Left lung (tissue), 8 donors: Measurements from ENCODE around the gene OS9. TPM values are rescaled to one million over a fixed set of nuclear protein-coding genes. Genes with fewer than 3 reads are reported as not detected.

Experiments used
- microRNA-seq, 2 donors: library from miRNA; unstranded; fragments of <30 nt; microRNA quantifications; one replicate each; pipeline ENCODE4, GENCODE V29; 2019
- polyA plus RNA-seq, 6 donors: library from polyadenylated mRNA; unstranded; fragments of 120-200 nt; gene quantifications; one replicate each; pipeline ENCODE4 v1.2.1, GENCODE V29; 2013; ENCODE audit not compliant: insufficient read length in 6 of 6
- total RNA-seq, 2 donors: library from RNA; stranded (reverse); fragmentation: NEBNext Ultra II Directional; extraction: Animal tissue kit (Norgen Biotek cat#: 25700); gene quantifications; one replicate each; pipeline ENCODE4 v1.2.1, GENCODE V29; 2021
- donor health status: DM: no; HTN: yes; CAD: no.
- donor health status: DM: no; HTN: no; CAD: no.

The OS9 gene
- total and polyA plus RNA-seq, 8 donors: 200 to 321 (median 225) TPM

Small RNAs within 50 kb of the gene (microRNA-seq; reads per million reads assigned to microRNA genes)
- 0 reads per million in 2 donors for gene MIR6759

Other genes starting within 250 kb of the OS9 start
- under 1 TPM in 1 of 2 donors, not detected in 1; 0.52 TPM for gene INHBE, start 238.8 kb upstream of the OS9 start, total RNA-seq
- 1 to 10 TPM in 2 of 6 donors, under 1 TPM in 4; 0.58 to 1.4 (median 0.78) TPM for gene INHBE, start 238.8 kb upstream of the OS9 start, polyA plus RNA-seq
- gene GLI1, start 234.3 kb upstream of the OS9 start, total RNA-seq: 1 to 10 TPM; 1.9 to 7.2 TPM
- gene GLI1, start 234.3 kb upstream of the OS9 start, polyA plus RNA-seq: 10 to 100 TPM; 27.7 to 38.3 (median 33.0) TPM
- gene ARHGAP9, start 214.3 kb upstream of the OS9 start, total RNA-seq: 100 to 1,000 TPM in 1 of 2 donors, 10 to 100 TPM in 1; 24.2 to 125 TPM
- 1 to 10 TPM; 4.4 to 6.4 (median 5.2) TPM for gene ARHGAP9, start 214.3 kb upstream of the OS9 start, polyA plus RNA-seq
- 100 to 1,000 TPM; 113 to 168 TPM for gene MARS1, start 206.1 kb upstream of the OS9 start, total RNA-seq
- 100 to 1,000 TPM in 3 of 6 donors, 10 to 100 TPM in 3; 92.5 to 153 (median 103) TPM for gene MARS1, start 206.1 kb upstream of the OS9 start, polyA plus RNA-seq
- gene DDIT3, start 173.6 kb upstream of the OS9 start, total RNA-seq: 10 to 100 TPM; 18.3 to 27.2 TPM
- gene DDIT3, start 173.6 kb upstream of the OS9 start, polyA plus RNA-seq: 10 to 100 TPM; 16.4 to 29.4 (median 19.3) TPM
- 100 to 1,000 TPM in 1 of 2 donors, 10 to 100 TPM in 1; 69.1 to 111 TPM for gene MBD6, start 171.3 kb upstream of the OS9 start, total RNA-seq
- 10 to 100 TPM; 61.3 to 84.6 (median 73.2) TPM for gene MBD6, start 171.3 kb upstream of the OS9 start, polyA plus RNA-seq
- 100 to 1,000 TPM; 104 to 111 TPM for gene DCTN2, start 146.9 kb upstream of the OS9 start, total RNA-seq
- 100 to 1,000 TPM; 150 to 162 (median 156) TPM for gene DCTN2, start 146.9 kb upstream of the OS9 start, polyA plus RNA-seq
- gene KIF5A, start 144.1 kb upstream of the OS9 start, total RNA-seq: under 1 TPM; 0.38 to 0.50 TPM
- gene KIF5A, start 144.1 kb upstream of the OS9 start, polyA plus RNA-seq: 1 to 10 TPM; 4.3 to 6.5 (median 5.4) TPM
- 10 to 100 TPM; 43.4 to 44.1 TPM for gene PIP4K2C, start 102.9 kb upstream of the OS9 start, total RNA-seq
- gene PIP4K2C, start 102.9 kb upstream of the OS9 start, polyA plus RNA-seq: 10 to 100 TPM; 17.0 to 22.2 (median 21.3) TPM
- gene DTX3, start 89.3 kb upstream of the OS9 start, total RNA-seq: 10 to 100 TPM; 20.1 to 30.4 TPM
- 10 to 100 TPM; 51.3 to 64.8 (median 57.2) TPM for gene DTX3, start 89.3 kb upstream of the OS9 start, polyA plus RNA-seq
- gene ARHGEF25, start 82.7 kb upstream of the OS9 start, total RNA-seq: 10 to 100 TPM; 16.5 to 20.0 TPM
- 10 to 100 TPM; 45.1 to 53.4 (median 46.4) TPM for gene ARHGEF25, start 82.7 kb upstream of the OS9 start, polyA plus RNA-seq
- 1 to 10 TPM; 2.0 to 3.8 TPM for gene B4GALNT1, start 60.9 kb upstream of the OS9 start, total RNA-seq
- gene B4GALNT1, start 60.9 kb upstream of the OS9 start, polyA plus RNA-seq: 1 to 10 TPM in 5 of 6 donors, under 1 TPM in 1; 0.78 to 1.8 (median 1.3) TPM
- 1 to 10 TPM; 1.9 to 5.8 TPM for gene AGAP2, start 44.6 kb downstream of the OS9 start, total RNA-seq
- under 1 TPM; 0.31 to 0.57 (median 0.48) TPM for gene AGAP2, start 44.6 kb downstream of the OS9 start, polyA plus RNA-seq
- 10 to 100 TPM; 33.5 to 40.0 TPM for gene TSPAN31, start 50.9 kb downstream of the OS9 start, total RNA-seq
- 10 to 100 TPM; 69.2 to 83.8 (median 76.5) TPM for gene TSPAN31, start 50.9 kb downstream of the OS9 start, polyA plus RNA-seq
- 100 to 1,000 TPM in 1 of 2 donors, 10 to 100 TPM in 1; 80.1 to 130 TPM for gene CDK4, start 58.2 kb downstream of the OS9 start, total RNA-seq
- gene CDK4, start 58.2 kb downstream of the OS9 start, polyA plus RNA-seq: 100 to 1,000 TPM; 215 to 269 (median 245) TPM
- 10 to 100 TPM; 17.4 to 22.4 TPM for gene MARCHF9, start 61.0 kb downstream of the OS9 start, total RNA-seq
- gene MARCHF9, start 61.0 kb downstream of the OS9 start, polyA plus RNA-seq: 10 to 100 TPM; 16.5 to 22.6 (median 19.5) TPM
- gene CYP27B1, start 72.9 kb downstream of the OS9 start, total RNA-seq: 1 to 10 TPM; 1.5 to 4.7 TPM
- gene CYP27B1, start 72.9 kb downstream of the OS9 start, polyA plus RNA-seq: 1 to 10 TPM in 4 of 6 donors, under 1 TPM in 2; 0.58 to 3.4 (median 1.4) TPM
- 10 to 100 TPM; 17.3 to 39.2 TPM for gene METTL1, start 78.0 kb downstream of the OS9 start, total RNA-seq
- gene METTL1, start 78.0 kb downstream of the OS9 start, polyA plus RNA-seq: 10 to 100 TPM; 26.3 to 40.2 (median 30.6) TPM
- 1 to 10 TPM; 6.2 to 6.3 TPM for gene EEF1AKMT3, start 78.5 kb downstream of the OS9 start, total RNA-seq
- 10 to 100 TPM; 14.7 to 19.7 (median 17.2) TPM for gene EEF1AKMT3, start 78.5 kb downstream of the OS9 start, polyA plus RNA-seq
- 10 to 100 TPM; 25.6 to 26.2 TPM for gene TSFM, start 88.7 kb downstream of the OS9 start, total RNA-seq
- 10 to 100 TPM; 26.9 to 35.3 (median 31.5) TPM for gene TSFM, start 88.7 kb downstream of the OS9 start, polyA plus RNA-seq
- 10 to 100 TPM; 10.5 to 12.8 TPM for gene AVIL, start 124.6 kb downstream of the OS9 start, total RNA-seq
- gene AVIL, start 124.6 kb downstream of the OS9 start, polyA plus RNA-seq: 10 to 100 TPM; 10.7 to 21.6 (median 20.0) TPM
- 100 to 1,000 TPM; 179 to 210 TPM for gene CTDSP2, start 152.6 kb downstream of the OS9 start, total RNA-seq
- 100 to 1,000 TPM; 275 to 321 (median 287) TPM for gene CTDSP2, start 152.6 kb downstream of the OS9 start, polyA plus RNA-seq
- gene ATP23, start 247.4 kb downstream of the OS9 start, total RNA-seq: 1 to 10 TPM; 6.1 to 6.4 TPM
- 10 to 100 TPM in 1 of 6 donors, 1 to 10 TPM in 5; 8.6 to 14.1 (median 9.2) TPM for gene ATP23, start 247.4 kb downstream of the OS9 start, polyA plus RNA-seq